ENCODE measurements around the gene CAPN3.

The CAPN3 gene

GRCh38 chr15:42363942-42364341 lies 4.6 kb downstream of the CAPN3 start:
- no peak for FAIRE-seq

GRCh38 chr15:42364529-42364928 lies 5.2 kb downstream of the CAPN3 start:
- no peak for TF ChIP-seq CTCF (IDR thresholded peaks at IDR 0.05; ENCODE audit: insufficient read depth, missing control alignments)
- FAIRE-seq (no peak), DNase-seq (ENCODE audit: insufficient read length, low spot score) (no peak)

More at GRCh38 chr15:42363942-42364341, 4.6 kb downstream of the CAPN3 start:
- TF ChIP-seq CTCF (IDR thresholded peaks at IDR 0.05; ENCODE audit: insufficient read depth, missing control alignments) = no peak
- no peak for DNase-seq (ENCODE audit: insufficient read length, low spot score)

- DNase-seq (ENCODE audit: insufficient read length, low spot score) = no peak
- TF ChIP-seq CTCF (IDR thresholded peaks at IDR 0.05; ENCODE audit: insufficient read depth, missing control alignments) = no peak
Measured at GRCh38 chr15:42365921-42366550, 6.7 kb downstream of the CAPN3 start.

GRCh38 chr15:42367041-42367440 lies 7.7 kb downstream of the CAPN3 start:
- FAIRE-seq = no peak
- no peak for TF ChIP-seq CTCF (IDR thresholded peaks at IDR 0.05; ENCODE audit: insufficient read depth, missing control alignments)
- DNase-seq (ENCODE audit: insufficient read length, low spot score) = no peak

More at GRCh38 chr15:42365921-42366550, 6.7 kb downstream of the CAPN3 start:
- no peak for FAIRE-seq

- TF ChIP-seq CTCF (IDR thresholded peaks at IDR 0.05; ENCODE audit: insufficient read depth, missing control alignments) = no peak
- no peak for DNase-seq (ENCODE audit: insufficient read length, low spot score)
- FAIRE-seq = no peak
Measured at GRCh38 chr15:42368096-42368495, 8.8 kb downstream of the CAPN3 start.

DNA sequence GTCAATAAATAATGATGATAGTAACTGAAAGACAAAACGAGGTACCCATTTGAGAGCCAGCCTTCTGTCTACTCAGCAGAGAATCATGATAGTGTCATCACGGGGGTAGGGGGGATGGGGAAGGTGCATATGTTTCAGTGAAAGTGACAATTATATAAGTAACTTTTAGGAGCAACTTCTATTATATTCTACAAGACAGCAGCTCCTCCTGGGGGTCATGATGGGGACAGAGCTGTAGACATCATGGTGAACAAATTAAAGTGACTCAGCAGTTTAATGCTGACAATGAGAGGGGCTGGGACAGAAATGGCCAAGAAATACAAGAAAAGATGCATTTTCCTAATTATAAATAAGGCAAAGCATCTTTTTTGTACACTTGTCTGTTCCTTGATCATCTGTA lies 11.8 kb downstream of the CAPN3 start:
- DNase-seq (ENCODE audit: insufficient read length, low spot score) (no peak), FAIRE-seq (no peak)
- no peak for TF ChIP-seq CTCF (IDR thresholded peaks at IDR 0.05; ENCODE audit: insufficient read depth, missing control alignments)

DNA sequence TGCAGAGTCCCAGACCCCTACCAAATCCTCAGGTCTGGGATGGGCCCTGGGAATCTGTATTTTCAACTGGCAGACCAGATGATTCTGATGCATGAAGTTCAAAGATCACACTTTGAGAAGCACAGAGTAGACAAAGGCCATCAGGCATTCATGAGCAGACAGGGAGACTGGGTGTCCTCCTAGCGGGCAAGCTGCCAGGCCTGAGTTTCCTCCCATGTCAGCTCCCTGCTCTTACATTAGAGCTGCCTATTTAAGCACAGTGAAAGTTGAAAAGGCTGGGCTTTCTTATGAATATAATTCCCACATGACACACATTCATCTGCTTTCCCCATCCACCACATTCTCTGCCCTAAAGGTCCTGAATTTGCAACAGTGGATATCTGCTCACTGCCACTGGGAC lies 14.0 kb downstream of the CAPN3 start:
- DNase-seq (ENCODE audit: insufficient read length, low spot score) (no peak), FAIRE-seq (no peak)
- no peak for TF ChIP-seq CTCF (IDR thresholded peaks at IDR 0.05; ENCODE audit: insufficient read depth, missing control alignments)

All from D721Med (cell line).